ENCODE results near the gene RERE.

GRCh38 chr1:8525216-8525557 is 292.3 kb downstream of the RERE start:
- TF ChIP-seq CTCF (IDR thresholded peaks at IDR 0.05) (no peak), POLR2AphosphoS5 (IDR thresholded peaks at IDR 0.05) (no peak), POLR2A (IDR thresholded peaks at IDR 0.05) (no peak)
